ENCODE results near the gene PARD6A. TPM values are rescaled to one million over a fixed set of nuclear protein-coding genes. Genes with fewer than 3 reads are reported as not detected.
A peak's percentile ranks its signal among the peaks of the same experiment; 100 is the strongest.

The PARD6A gene
- total and polyA plus RNA-seq, 2 of the 13 experiments (the other 11 are each of a cell fraction or from before 2014, with no cell fraction given): 3.5 to 4.3 TPM

- no peak for TF ChIP-seq DNMT3B (CRISPR knock-in tag; conservative IDR thresholded peaks at IDR 0.05)
- TF ChIP-seq KDM5A (IDR thresholded peaks at IDR 0.05; ENCODE audit: borderline replicate concordance, low read length): no peak
- no peak for TF ChIP-seq ZNF780A (CRISPR knock-in tag; IDR thresholded peaks at IDR 0.05)
- no peak for TF ChIP-seq SNRNP70 (IDR thresholded peaks at IDR 0.05; ENCODE audit: low read depth, low read length)
- TF ChIP-seq HES4 (CRISPR knock-in tag; IDR thresholded peaks at IDR 0.05; ENCODE audit: borderline replicate concordance): peak; percentile 32; the same call in 1 of the 2 replicates
- TF ChIP-seq KLF11 (CRISPR knock-in tag; IDR thresholded peaks at IDR 0.05): no peak
- TF ChIP-seq SMYD3 (CRISPR knock-in tag; IDR thresholded peaks at IDR 0.05): no peak
- TF ChIP-seq XBP1 (CRISPR knock-in tag; IDR thresholded peaks at IDR 0.05): no peak
- TF ChIP-seq HDAC1 (CRISPR knock-in tag; IDR thresholded peaks at IDR 0.05): no peak
- TF ChIP-seq, protein P1, sequence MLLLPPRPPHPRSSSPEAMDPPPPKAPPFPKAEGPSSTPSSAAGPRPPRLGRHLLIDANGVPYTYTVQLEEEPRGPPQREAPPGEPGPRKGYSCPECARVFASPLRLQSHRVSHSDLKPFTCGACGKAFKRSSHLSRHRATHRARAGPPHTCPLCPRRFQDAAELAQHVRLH (CRISPR knock-in tag; IDR thresholded peaks at IDR 0.05; ENCODE audit: borderline replicate concordance, low read depth): no peak
- no peak for TF ChIP-seq BORCS8-MEF2B (CRISPR knock-in tag; IDR thresholded peaks at IDR 0.05)
- TF ChIP-seq ZNF17 (CRISPR knock-in tag; IDR thresholded peaks at IDR 0.05): no peak
- no peak for TF ChIP-seq PRMT3 (CRISPR knock-in tag; IDR thresholded peaks at IDR 0.05; ENCODE audit: borderline replicate concordance, low read depth)
- TF ChIP-seq, protein P2, sequence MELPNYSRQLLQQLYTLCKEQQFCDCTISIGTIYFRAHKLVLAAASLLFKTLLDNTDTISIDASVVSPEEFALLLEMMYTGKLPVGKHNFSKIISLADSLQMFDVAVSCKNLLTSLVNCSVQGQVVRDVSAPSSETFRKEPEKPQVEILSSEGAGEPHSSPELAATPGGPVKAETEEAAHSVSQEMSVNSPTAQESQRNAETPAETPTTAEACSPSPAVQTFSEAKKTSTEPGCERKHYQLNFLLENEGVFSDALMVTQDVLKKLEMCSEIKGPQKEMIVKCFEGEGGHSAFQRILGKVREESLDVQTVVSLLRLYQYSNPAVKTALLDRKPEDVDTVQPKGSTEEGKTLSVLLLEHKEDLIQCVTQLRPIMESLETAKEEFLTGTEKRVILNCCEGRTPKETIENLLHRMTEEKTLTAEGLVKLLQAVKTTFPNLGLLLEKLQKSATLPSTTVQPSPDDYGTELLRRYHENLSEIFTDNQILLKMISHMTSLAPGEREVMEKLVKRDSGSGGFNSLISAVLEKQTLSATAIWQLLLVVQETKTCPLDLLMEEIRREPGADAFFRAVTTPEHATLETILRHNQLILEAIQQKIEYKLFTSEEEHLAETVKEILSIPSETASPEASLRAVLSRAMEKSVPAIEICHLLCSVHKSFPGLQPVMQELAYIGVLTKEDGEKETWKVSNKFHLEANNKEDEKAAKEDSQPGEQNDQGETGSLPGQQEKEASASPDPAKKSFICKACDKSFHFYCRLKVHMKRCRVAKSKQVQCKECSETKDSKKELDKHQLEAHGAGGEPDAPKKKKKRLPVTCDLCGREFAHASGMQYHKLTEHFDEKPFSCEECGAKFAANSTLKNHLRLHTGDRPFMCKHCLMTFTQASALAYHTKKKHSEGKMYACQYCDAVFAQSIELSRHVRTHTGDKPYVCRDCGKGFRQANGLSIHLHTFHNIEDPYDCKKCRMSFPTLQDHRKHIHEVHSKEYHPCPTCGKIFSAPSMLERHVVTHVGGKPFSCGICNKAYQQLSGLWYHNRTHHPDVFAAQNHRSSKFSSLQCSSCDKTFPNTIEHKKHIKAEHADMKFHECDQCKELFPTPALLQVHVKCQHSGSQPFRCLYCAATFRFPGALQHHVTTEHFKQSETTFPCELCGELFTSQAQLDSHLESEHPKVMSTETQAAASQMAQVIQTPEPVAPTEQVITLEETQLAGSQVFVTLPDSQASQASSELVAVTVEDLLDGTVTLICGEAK (IDR thresholded peaks at IDR 0.05): no peak
- TF ChIP-seq, protein P2 (CRISPR knock-in tag; IDR thresholded peaks at IDR 0.05): no peak
- TF ChIP-seq, protein P3, sequence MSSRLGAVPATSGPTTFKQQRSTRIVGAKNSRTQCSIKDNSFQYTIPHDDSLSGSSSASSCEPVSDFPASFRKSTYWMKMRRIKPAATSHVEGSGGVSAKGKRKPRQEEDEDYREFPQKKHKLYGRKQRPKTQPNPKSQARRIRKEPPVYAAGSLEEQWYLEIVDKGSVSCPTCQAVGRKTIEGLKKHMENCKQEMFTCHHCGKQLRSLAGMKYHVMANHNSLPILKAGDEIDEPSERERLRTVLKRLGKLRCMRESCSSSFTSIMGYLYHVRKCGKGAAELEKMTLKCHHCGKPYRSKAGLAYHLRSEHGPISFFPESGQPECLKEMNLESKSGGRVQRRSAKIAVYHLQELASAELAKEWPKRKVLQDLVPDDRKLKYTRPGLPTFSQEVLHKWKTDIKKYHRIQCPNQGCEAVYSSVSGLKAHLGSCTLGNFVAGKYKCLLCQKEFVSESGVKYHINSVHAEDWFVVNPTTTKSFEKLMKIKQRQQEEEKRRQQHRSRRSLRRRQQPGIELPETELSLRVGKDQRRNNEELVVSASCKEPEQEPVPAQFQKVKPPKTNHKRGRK (CRISPR knock-in tag; IDR thresholded peaks at IDR 0.05): no peak
- TF ChIP-seq MED8 (CRISPR knock-in tag; IDR thresholded peaks at IDR 0.05; ENCODE audit: insufficient replicate concordance): no peak
These were observed 2.6 kb downstream of the PARD6A start (continued) for GRCh38 chr16:67663151-67663876.

Data from HepG2 (cell line).